Heart left ventricle (tissue), 13 donors: Measurements from ENCODE around the gene TSPAN32.

ENCODE experiments used
- CTCF ChIP-seq, 12 donors: fragments of 200-600 bp; sonication (generic) in 4 of 12; IDR thresholded peaks; one replicate each; pipeline versions ENCODE4 v1.5.0 to v1.8.0; 2018 to 2022; ENCODE audit warnings: antibody characterized with exemption in 12 of 12, mild to moderate bottlenecking in 5 of 12
- POLR2A ChIP-seq, 2 donors: fragments of 450-650 bp; IDR thresholded peaks; one replicate each; pipeline ENCODE4 v1.6.1; 2017; ENCODE audit warnings: antibody characterized with exemption in 2 of 2, mild to moderate bottlenecking in 2 of 2, moderate library complexity in 2 of 2
- donor health status: ischemic (EF 13 %, LVEDD 7.1; RV severe dilation, severe dysfunction).
- donor health status: DM: no; HTN: yes; CAD: no.
- donor health status: DM: no; HTN: no; CAD: no.
- donor health status: ischemic (EF 25% LVEDD 6.9; RV normal size, moderate dysfunction).
- donor health status: ischemic (EF 25% LVEDD 5.7; RV mildly dilated, moderate dysfunction).
- donor health status: ischemic (EF 35%, LVEDD 5.7; RV mildly dilated, moderate dysfunction).
- donor health status: nonischemic (EF 11% LVEDD 7.7; RV severe dilation, severe dysfunction).
- donor health status: DM: yes; HTN: yes; CAD: no.
- donor health status: PGD.
- donor health status: ischemic (EF 29% LVEDD 5.4; RV normal size, mild dysfunction).
- donor health status: nonischemic (EF 23%, LVEDD 6.1; RV moderate dilation, normal function).

GRCh38 chr11:2360081-2360642 is 58.3 kb downstream of the TSPAN32 start:
- TF ChIP-seq CTCF (IDR thresholded peaks at IDR 0.05): no peak
- no peak for TF ChIP-seq POLR2A (IDR thresholded peaks at IDR 0.05)
